GM18519 (cell line): Measurements from ENCODE around the gene C19orf44.
A peak's percentile ranks its signal among the peaks of the same experiment; 100 is the strongest.
"Not testable (repeated sequence)": the region's sequence is repeated elsewhere in the genome, so short reads cannot be mapped to it uniquely, and the experiment has no call there.

ENCODE experiments used
- ATAC-seq: cut with Tn5 transposase; IDR thresholded peaks from one replicate; pipeline ENCODE4 v1.9.1; 2021; ENCODE audit warnings: mild to moderate bottlenecking, moderate library complexity; ENCODE audit not compliant: unreplicated experiment, low FRiP score

The C19orf44 gene

DNA sequence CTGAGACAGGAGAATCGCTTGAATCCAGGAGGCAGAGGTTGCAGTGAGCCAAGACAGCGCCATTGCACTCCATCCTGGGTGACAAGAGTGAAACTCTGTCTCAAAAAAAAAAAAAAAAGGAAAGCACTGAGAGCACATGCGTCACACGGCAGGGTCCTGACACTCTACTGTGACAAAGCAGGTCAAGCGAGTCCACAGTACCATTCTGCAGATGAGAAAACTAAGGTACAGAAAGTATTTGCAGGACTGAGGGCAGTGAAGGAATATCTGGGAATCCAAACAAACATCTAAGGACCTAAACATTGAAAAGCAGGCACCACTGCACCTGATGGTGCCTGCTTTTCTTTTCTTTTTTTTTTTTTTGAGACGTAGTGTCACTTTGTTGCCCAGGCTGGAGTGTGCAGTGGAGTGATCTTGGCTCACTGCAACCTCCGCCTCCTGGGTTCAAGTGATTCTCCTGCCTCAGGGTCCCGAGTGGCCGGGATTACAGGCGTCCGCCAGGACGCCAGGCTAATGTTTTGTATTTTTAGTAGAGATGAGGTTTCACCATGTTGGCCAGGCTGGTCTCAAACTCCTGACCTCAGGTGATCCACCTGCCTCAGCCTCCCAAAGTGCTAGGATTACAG lies 29.3 kb upstream of the C19orf44 start:
- ATAC-seq = not testable (repeated sequence)

DNA sequence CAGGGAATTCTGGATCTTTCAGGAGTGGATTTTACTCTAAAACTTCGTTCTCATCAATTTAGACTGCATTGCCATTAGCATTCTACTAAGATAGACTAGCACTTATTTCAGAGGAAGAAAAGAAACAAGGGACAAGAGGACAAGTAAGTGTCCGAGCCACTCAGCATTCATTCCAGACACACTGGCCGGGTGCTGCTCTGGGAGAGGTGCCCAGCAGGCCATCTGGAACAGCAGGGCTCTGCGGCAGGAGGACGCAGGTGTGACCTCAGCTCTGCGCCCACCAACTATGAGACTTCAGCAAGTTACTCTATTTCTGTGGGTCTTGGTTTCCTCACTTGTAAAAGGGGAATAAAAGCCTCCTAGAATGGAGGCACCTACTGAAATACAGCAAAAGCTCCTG lies 28.6 kb upstream of the C19orf44 start:
- no peak for ATAC-seq

DNA sequence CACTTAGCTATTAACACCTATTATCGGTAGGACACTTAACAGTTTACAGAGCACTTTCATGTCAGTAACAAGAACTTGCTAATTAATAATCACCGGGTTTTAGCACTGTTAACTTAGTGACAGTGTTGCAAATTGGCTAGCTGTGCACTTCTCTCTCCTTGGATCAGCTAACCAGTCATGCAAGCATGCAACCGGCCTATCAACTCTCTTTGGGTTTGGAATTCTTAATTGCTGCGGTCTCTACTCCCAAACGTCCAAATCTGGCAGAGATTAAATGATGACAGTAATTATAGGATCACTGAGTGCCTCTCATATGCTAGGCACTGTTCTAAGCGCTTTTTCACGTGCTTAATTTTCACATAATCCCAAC lies 25.7 kb upstream of the C19orf44 start:
- no peak for ATAC-seq

DNA sequence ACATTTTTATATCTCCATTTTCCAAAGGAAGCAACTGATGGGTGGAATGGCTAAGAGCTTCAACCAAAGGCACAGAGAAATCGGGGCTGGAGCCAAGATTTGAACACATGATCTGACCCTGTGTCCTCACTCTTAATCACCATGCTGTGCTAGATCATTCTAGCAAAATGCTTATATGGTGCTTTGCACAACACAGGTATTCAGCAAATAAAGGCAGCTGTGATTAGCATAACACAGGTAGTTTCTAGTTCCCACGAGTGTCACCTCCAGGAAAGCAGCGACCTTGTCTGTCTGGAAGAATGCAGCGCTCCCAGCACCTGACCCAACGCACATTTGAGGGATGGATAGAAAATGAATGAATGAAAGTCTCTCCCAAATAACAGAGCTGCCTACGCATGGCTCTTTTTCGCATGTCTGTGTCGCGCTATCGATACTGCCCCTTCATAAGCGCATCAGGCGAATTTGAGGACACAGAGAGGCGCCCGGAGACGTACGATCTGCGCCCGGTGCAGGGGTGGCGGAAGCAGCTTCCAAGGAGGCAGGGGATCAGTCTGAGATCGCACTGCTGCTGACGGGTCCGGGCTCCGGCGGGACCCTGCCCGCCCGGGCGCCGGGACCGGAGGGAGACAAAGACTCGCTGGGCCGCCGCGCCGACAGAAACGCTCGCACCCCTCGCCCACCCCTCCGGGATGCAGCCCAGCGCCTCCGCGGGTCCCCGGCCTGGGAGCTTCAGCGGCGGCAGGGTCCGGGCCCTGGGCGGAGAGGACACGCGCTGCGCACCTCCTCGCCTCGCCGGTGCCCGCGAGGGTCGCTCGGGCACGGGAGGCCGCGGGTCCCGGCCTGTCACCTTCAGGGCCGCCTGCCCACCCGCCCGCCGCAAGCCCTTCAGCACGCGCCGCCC lies 25.0 kb upstream of the C19orf44 start:
- ATAC-seq = peak; percentile 19

DNA sequence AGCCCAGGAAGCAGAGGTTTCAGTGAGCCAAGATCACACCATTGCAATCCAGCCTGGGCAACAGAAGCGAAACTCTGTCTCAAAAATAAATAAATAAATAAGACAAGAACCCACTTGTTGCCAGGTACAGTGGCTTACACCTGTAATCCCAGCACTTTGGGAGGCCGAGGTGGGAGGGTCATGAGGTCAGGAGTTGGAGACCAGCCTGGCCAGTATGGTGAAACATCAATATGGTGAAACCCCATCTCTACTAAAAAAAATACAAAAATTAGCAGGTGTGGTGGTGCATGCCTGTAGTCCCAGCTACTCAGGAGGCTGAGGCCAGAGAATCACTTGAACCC lies 23.7 kb upstream of the C19orf44 start:
- ATAC-seq = not testable (repeated sequence)

DNA sequence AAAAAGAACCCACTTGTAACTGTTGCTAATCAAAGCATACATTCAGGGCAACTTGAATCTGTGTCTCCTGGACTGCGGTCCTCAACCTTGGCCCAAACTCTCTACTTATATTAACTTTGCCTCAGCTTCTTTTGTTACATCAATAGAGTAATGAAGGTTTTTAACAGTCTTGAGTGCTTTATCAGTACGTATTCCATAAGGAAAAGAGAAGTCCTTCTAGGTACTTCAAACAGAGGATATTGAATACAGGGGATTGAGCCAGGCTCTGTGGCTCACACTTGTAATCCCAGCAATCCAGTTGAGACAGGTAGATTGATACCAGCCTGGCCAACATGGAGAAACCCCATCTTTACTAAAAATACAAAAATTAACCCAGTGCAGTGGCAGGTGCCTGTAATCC lies 23.2 kb upstream of the C19orf44 start:
- ATAC-seq = no peak

DNA sequence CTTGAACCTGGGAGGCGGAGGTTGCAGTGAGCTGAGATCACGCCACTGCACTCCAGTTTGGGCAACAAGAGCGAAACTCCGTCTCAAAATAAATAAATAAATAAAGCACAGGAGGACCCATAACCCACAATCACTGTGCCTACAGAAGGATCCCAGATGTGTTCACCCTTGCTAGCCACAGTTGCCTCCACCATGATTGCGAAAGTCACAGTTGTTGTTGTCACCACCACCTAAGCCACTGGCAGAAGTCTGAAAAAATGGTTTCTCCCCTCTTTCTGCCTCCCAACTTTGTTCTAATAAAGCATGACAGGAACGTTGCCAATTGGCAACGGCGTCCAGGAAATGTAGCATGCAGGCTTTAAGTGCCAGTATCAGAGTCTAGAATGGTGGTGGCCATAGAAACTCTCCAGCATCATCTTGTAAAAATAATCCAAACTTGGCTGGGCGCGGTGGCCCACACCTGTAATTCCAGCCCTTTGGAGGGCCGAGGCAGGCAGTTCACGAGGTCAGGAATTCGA lies 22.3 kb upstream of the C19orf44 start:
- no peak for ATAC-seq

DNA sequence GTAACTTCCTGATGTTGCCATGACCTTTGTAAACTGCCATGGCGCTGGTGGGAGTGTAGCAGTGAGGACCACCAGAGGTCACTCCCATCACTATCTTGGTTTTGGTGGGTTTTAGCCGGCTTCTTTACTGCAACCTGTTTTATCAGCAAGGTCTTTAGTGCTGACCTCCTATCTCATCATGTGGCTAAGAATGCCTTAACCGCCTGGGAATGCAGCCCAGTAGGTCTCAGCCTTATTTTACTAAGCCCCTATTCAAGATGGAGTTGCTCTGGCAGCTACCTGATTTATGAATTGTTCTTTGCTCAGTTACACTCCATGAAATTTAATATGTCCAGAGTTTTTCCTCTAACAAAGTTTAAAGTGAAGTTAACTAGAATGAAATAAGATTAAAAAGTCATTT lies 19.8 kb upstream of the C19orf44 start:
- no peak for ATAC-seq

DNA sequence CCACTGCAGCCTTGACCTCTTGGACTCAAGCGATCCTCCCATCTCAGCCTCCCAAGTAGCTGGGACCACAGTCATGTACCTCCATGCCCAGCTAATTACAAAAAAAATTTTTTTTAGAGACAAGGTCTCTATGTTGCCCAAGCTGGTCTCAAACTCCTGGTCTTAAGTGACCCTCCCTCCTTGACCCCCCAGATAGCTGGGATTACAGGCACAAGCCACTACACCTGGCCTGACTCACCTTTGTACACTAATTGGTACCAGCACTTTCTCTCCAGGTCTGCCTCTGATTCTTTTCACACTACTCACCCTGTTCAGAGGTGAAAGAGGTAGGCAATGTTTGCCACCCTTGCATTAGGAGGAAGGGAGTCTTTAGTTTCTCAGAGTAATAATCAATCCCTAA lies 18.9 kb upstream of the C19orf44 start:
- no peak for ATAC-seq

DNA sequence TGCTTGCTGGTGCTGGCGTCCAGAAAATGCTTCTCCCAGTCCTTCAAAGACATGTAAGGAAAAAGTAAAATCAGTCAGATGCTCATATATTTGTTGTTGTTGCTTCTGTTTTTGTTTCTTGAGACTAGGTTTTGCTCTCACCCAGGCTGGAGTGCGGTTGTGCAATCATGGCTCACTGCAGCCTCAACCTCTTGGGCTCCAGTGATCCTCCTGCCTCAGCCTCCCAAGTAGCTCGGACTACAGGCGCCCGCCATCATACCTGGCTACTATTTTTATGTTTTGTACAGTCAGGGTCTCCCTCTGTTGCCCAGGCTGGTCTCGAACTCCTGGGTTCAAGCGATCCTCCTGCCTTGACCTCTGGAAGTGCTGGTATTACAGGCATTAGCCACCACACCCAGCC lies 13.4 kb upstream of the C19orf44 start:
- ATAC-seq = no peak

DNA sequence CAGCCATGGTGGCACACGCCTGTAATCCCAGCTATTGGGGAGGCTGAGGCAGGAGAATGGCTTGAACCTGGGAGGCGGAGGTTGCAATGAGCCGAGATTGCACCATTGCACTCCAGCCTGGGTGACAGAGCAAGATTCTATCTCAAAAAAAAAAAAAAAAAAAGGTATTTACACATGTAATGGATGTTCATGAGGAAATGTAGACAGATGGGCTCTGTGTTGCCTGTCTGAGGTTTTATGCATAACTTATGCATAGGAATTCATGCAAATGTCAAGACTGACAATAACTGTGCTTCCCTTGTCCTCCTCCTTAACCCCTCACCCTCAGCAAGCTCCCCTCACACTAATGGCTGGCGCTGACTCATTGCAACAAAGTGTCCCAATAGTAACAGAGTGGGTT lies 9.7 kb upstream of the C19orf44 start:
- ATAC-seq = not testable (repeated sequence)

DNA sequence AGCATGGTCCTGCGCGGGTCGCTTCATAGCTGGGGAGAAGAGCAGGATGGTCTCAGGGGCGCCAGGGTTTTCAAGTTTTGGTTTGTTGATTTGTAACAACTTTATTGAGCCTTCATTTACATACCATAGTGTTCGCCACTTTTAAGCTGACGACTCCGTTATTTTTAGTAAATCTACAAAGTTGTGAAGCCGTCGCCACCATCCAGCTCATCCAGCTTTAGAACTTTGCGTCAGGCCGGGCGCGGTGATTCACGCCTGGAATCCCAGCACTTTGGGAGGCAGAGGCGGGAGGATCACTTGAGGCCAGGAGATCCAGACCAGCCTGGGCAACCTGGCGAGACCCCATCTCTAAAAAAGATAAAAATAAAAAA lies 404 bp downstream of the C19orf44 start:
- no peak for ATAC-seq

DNA sequence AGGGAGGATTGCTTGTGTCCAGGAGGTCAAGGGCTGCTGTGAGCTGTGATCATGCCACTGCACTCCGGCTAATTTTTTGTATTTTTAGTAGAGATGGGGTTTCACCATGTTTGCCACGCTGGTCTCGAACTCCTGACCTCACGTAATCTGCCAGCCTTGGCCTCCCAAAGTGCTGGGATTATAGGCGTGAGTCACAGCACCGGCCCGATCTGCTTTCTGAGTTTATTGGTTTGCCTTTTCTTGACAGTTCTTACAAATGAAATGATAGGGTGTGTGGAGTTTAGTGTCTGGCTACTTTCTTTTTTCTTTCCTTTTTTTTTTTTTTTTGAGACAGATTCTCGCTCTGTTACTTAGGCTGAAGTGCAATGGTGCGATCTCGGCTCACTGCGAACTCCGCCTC lies 848 bp downstream of the C19orf44 start:
- no peak for ATAC-seq

DNA sequence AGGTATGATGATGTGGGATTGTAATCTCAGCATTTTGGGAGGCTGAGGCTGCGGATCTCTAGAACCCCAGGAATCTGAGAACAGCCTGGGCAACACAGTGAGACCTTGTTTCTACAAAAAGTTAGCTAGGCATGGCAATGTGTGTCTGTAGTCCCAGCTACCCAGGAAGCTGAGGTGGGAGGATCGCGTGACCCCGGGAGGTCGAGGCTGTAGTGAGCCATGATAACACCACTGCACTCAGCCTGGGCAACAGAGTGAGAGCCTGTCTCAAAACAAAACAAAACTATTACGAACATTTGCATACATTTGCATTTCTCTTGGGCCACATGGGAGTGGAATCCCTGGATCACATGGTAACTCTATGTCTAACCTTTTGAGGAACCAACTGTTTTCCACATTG lies 1.6 kb downstream of the C19orf44 start:
- ATAC-seq = no peak

DNA sequence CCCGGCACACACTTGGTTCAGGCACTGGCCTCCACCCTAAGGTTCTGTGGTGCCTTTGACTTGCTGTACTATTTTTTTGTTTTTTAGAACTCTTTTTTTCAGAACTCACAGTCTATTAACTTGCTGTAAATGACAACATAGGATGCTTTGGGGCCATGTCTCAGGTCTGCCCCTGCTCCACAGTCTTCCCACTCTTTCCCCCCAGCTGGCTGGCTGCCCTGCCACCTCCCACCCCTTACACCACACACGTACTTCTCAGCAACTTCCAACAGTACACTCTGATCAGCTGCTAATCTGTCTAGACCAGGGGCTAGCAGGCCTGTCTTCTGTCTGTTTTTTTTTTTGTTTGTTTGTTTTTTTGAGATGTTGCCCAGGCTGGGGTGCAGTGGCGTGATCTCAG lies 8.1 kb downstream of the C19orf44 start:
- ATAC-seq = no peak

DNA sequence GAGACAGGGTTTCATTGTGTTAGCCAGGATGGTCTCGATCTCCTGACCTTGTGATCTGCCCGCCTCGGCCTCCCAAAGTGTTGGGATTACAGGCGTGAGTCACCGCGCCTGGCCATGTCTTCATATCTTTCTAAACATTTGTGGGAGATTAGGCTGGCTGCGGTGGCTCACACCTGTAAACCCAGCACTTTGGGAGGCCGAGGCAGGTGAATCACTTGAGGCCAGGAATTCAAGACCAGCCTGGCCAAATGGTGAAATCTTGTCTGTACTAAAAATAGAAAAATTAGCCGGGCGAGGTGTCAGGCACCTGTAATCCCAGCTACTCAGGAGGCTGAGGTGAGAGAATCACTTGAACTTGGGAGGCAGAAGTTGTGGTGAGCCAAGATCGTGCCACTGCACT lies 10.0 kb downstream of the C19orf44 start:
- ATAC-seq = not testable (repeated sequence)

DNA sequence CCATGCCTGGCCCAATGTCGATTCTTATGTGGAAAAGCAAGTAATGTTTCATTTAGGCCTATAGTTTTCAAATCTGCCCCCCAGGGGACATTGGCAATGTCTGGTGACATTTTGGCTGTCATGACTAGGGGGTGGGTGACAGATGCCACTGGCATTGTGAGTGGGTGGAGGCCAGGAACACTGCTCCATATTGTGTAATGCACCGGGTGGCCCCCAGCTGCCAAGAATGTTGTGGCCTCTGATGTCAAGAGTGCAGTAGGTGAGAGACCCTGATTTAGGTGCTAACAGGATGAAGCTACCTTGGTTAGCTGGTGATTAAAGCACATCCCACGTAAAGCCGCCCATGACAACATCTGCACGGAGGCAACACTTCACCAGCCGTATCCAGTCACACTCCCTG lies 10.8 kb downstream of the C19orf44 start:
- no peak for ATAC-seq

DNA sequence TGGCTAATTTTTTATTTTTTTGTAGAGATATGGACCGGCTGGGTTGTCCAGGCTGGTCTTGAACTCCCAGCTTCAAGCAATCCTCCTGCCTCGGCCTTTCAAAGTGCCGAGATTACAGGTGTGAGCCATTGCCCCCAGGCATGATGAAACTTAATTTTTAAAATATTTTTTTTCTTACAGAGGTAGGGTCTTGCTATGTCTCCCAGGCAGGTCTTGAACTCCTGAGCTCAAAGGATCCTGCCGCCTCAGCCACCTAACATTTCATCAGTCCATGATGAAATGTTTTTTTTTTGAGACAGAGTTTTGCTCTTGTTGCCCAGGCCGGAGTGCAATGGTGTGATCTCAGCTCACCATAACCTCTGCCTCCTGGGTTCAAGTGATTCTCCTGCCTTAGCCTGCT lies 12.4 kb downstream of the C19orf44 start:
- no peak for ATAC-seq

DNA sequence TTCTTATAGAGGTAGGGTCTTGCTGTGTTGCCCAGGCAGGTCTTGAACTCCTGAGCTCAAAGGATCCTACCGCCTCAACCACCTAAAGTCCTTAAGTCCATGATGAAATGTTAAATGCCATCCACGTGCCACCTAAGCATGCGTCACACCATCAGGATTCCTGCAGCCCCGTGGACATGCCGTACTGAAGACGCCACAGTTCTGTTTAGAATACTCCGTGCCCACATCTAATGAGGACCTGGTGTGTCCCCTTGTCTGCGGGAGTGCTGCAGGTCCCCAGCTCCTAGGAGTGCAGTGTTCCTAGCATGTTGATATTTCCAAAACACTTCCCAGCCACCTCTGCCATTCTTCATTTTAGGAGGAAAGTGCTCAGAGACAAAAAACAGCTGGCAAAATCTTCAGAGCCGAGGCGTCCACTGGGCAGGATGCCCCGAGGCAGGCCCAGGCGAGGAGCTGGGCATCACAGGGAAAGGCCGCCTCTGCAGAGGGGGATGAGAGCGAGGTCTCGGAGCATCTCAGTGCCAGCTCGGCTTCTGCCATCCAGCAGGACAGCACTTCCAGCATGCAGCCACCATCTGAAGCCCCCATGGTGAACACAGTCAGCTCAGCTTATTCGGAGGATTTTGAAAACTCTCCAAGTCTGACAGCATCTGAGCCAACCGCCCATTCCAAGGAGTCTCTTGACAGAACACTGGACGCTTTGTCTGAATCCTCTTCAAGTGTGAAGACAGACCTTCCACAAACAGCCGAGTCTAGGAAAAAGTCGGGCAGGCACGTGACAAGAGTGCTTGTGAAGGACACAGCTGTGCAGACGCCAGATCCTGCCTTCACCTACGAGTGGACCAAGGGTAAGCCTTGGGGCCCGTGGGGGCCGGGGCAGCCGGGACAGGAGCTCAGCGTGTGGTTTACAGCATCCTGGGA lies 13.2 kb downstream of the C19orf44 start:
- ATAC-seq = no peak

DNA sequence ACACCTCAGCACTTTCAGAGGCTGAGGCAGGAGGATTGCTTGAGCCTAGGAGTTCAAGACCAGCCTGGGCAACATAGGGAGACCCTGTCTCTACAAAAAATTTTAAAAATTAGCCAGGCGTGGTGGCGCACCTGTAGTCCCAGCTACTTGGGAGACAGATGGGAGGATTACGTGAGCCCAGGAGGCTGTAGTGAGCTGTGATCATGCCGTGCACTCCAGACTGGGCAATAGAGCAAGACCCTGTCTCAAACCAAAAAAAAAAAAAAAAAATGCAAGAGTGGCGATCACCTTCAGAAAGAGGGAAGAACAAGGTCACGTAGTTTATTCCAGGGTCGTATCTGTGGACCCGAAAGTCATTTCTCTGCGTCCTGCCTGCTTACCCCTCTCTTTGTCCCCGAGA lies 16.4 kb downstream of the C19orf44 start:
- not testable (repeated sequence) for ATAC-seq

DNA sequence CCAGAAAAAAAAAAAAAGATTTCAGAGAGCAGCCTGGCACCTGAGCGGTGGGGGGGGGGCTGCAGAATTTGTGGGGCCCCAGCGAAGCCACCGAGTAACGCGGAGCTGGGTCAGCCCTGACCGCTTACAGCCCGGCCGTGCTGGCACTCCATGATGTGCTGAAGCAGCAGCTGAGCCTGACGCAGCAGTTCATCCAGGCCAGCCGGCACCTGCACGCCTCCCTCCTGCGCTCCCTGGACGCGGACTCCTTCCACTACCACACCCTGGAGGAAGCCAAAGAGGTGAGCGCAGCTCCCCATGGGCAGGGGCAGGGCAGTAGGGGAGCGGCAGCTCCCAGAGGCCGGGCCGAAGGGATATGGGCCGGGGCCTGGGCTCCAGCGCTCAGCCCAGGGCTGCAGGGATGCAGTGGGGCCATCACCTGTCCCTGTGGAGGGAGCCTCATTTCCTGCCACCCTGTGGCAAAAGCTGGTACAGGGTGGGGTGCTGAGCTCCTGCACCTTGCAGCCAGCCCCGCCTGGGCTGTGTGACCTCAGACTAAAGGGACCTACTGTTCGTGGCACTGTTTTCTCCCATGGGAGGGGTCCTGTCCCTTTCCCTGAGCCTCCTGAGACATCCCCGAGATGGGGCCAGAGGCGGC lies 18.3 kb downstream of the C19orf44 start:
- ATAC-seq = no peak
